PC-9 (cell line): ENCODE measurements around the gene NPVF. TPM values are rescaled to one million over a fixed set of nuclear protein-coding genes. Genes with fewer than 3 reads are reported as not detected.
A peak's percentile ranks its signal among the peaks of the same experiment; 100 is the strongest.

Experiments used
- BruUV-seq: library from RNA; stranded (reverse); fragments of 400-500 nt; replicated peaks from 2 replicates; lab custom pipeline; 2021; lab: Mats Ljungman, UMichigan
- CTCF ChIA-PET: fragments of 300-600 bp; sonication (Branson Sonifier 250); formaldehyde crosslinking; loops from one replicate; lab custom pipeline; 2022; ENCODE audit warnings: antibody characterized with exemption; lab: Charles Lee
- POLR2A ChIA-PET: fragments of 300-600 bp; sonication (Branson Sonifier 250); formaldehyde crosslinking; loops from one replicate; lab custom pipeline; 2022; ENCODE audit warnings: antibody characterized with exemption; ENCODE audit not compliant: unreplicated experiment; lab: Charles Lee
- DNase-seq, 2 experiments: peaks; one replicate each; pipeline versions ENCODE4 v3.0.0 to v3.0.0-alpha.2; 2015 to 2022; ENCODE audit warnings: mixed read lengths in 1 of 2
- H2AFZ ChIP-seq: fragments of 200-600 bp; sonication (generic); 2 replicates; pipeline ENCODE4 v1.8.1; 2017; ENCODE audit warnings: antibody characterized with exemption
- H3F3A ChIP-seq: fragments of 200-600 bp; sonication (generic); 2 replicates; pipeline ENCODE4 v1.8.1; 2017; ENCODE audit warnings: antibody characterized with exemption, mild to moderate bottlenecking, low read depth; ENCODE audit not compliant: insufficient read depth
- H3K27ac ChIP-seq: fragments of 200-600 bp; sonication (generic); 2 replicates; pipeline ENCODE4 v1.6.1; 2016; ENCODE audit warnings: mixed run types
- H3K27me3 ChIP-seq: fragments of 200-600 bp; sonication (generic); 2 replicates; pipeline ENCODE4 v1.6.1; 2016; ENCODE audit warnings: low read depth, mixed run types; ENCODE audit not compliant: insufficient read depth
- H3K36me3 ChIP-seq: fragments of 200-600 bp; sonication (generic); 2 replicates; pipeline ENCODE4 v1.6.1; 2016; ENCODE audit warnings: low read depth, mixed run types
- H3K4me1 ChIP-seq: fragments of 200-600 bp; sonication (generic); replicated peaks from 2 replicates; pipeline ENCODE4 v1.6.1; 2016; ENCODE audit warnings: mixed run types; ENCODE audit not compliant: insufficient read depth
- H3K4me2 ChIP-seq: fragments of 200-600 bp; sonication (generic); 2 replicates; pipeline ENCODE4 v1.6.1; 2017; ENCODE audit warnings: mixed run types
- H3K4me3 ChIP-seq: fragments of 200-600 bp; sonication (generic); 2 replicates; pipeline ENCODE4 v1.6.1; 2016; ENCODE audit warnings: mixed run types
- H3K79me2 ChIP-seq: fragments of 200-600 bp; sonication (generic); 2 replicates; pipeline ENCODE4 v1.6.1; 2017; ENCODE audit warnings: low read depth, mixed run types
- H3K9me2 ChIP-seq: fragments of 200-600 bp; sonication (generic); 2 replicates; pipeline ENCODE4 v1.8.1; 2017; ENCODE audit warnings: mild to moderate bottlenecking; ENCODE audit not compliant: insufficient read depth
- H3K9me3 ChIP-seq: fragments of 200-600 bp; sonication (generic); 2 replicates; pipeline ENCODE4 v1.8.1; 2016; ENCODE audit warnings: low read depth; ENCODE audit not compliant: insufficient read depth
- H4K20me1 ChIP-seq: fragments of 200-600 bp; sonication (generic); 2 replicates; pipeline ENCODE4 v1.8.1; 2017; ENCODE audit not compliant: insufficient read depth
- CTCF ChIP-seq: fragments of 200-600 bp; sonication (generic); conservative IDR thresholded peaks from 2 replicates; pipeline ENCODE4 v1.6.1; 2017; ENCODE audit warnings: mixed run types, antibody characterized with exemption, mild to moderate bottlenecking, moderate library complexity
- EZH2 ChIP-seq: fragments of 200-600 bp; sonication (generic); IDR thresholded peaks from 2 replicates; pipeline ENCODE4 v1.8.0; 2017; ENCODE audit warnings: antibody characterized with exemption, low read depth
- intact Hi-C: fragments of 100-400 bp; cut with micrococcal nuclease; formaldehyde crosslinking; loops from one replicate; pipeline ENCODE4 v1.10.0; 2022; ENCODE audit not compliant: unreplicated experiment
- total RNA-seq: library from RNA; stranded (reverse); gene quantifications from 2 replicates; pipeline ENCODE4 v1.2.3, GENCODE V29; 2021

The NPVF gene
- total RNA-seq, 1 experiment from 2014 or later, result not detected

- Histone ChIP-seq H3K9me2 (no peaks in the 10 kb centered on the region), H3K9me3 (no peaks in the 10 kb centered on the region), H3K79me2 (no peaks in the 10 kb centered on the region), H3K4me1 (no peaks in the 10 kb centered on the region), H3K36me3 (no peaks in the 10 kb centered on the region), H3K27me3 (peaks cover 40% of the 10 kb centered on the region), H3K4me3 (no peak overlapping the region), H3K27ac (no peak overlapping the region), H4K20me1 (no peaks in the 10 kb centered on the region), H3F3A (no peaks in the 10 kb centered on the region), H3K4me2 (no peak overlapping the region), H2AFZ (no peak overlapping the region)
- BruUV-seq, result no TSS peak
- TF ChIP-seq EZH2 (no peak), CTCF (no peak)
- ChIA-PET CTCF (no interaction called here), POLR2A (no interaction called here)
- intact Hi-C loops, result no loop called here
- DNase-seq, result no peak
Observed at GRCh38 chr7:25207887-25208286, 20.4 kb downstream of the NPVF start.

- Histone ChIP-seq H2AFZ (no peak overlapping the region), H3K79me2 (no peaks in the 10 kb centered on the region), H3K4me1 (no peaks in the 10 kb centered on the region), H3K4me3 (no peak overlapping the region), H3K9me2 (no peaks in the 10 kb centered on the region), H3F3A (no peaks in the 10 kb centered on the region), H3K4me2 (no peak overlapping the region), H4K20me1 (no peaks in the 10 kb centered on the region), H3K9me3 (no peaks in the 10 kb centered on the region), H3K36me3 (no peaks in the 10 kb centered on the region), H3K27me3 (peaks cover 42% of the 10 kb centered on the region), H3K27ac (no peak overlapping the region)
- TF ChIP-seq CTCF (no peak), EZH2 (no peak)
- no peak for DNase-seq
- BruUV-seq, result no TSS peak
- intact Hi-C loops, result no loop called here
- ChIA-PET POLR2A (no interaction called here), CTCF (interaction anchor here (0.9 kb wide), 1 partner anchor 10 kb away, joined by 3 read pairs; no protein-coding TSS in a partner anchor)
Observed at GRCh38 chr7:25206765-25207164, 21.5 kb downstream of the NPVF start.

- no TSS peak for BruUV-seq
- ChIA-PET POLR2A (no interaction called here), CTCF (no interaction called here)
- Histone ChIP-seq H3K27ac (no peak overlapping the region), H3K4me2 (peak overlapping the region; percentile 5; the same call in 1 of the 2 replicates), H3K9me2 (no peaks in the 10 kb centered on the region), H3K9me3 (no peaks in the 10 kb centered on the region), H3K27me3 (peaks cover 23% of the 10 kb centered on the region), H4K20me1 (no peaks in the 10 kb centered on the region), H3K79me2 (no peaks in the 10 kb centered on the region), H3K36me3 (no peaks in the 10 kb centered on the region), H2AFZ (no peak overlapping the region), H3K4me1 (peaks cover 10% of the 10 kb centered on the region; the same call in 1 of the 2 replicates), H3F3A (no peaks in the 10 kb centered on the region), H3K4me3 (no peak overlapping the region)
- peak in 1 of 2 experiments; percentile 46 for DNase-seq
- intact Hi-C loops, result no loop called here
- TF ChIP-seq CTCF (no peak), EZH2 (no peak)
Observed at GRCh38 chr7:25196132-25196896, 32.0 kb downstream of the NPVF start.
